ENCODE measurements around the gene TFCP2. TPM values are rescaled to one million over a fixed set of nuclear protein-coding genes. Genes with fewer than 3 reads are reported as not detected.

Gene TFCP2
- total RNA-seq, 2 experiments from 2014 or later: 33.6 to 35.4 TPM

GRCh38 chr12:51051787-51052186 is 121.1 kb downstream of the TFCP2 start:
- POLR2A ChIA-PET: no interaction called here
- Mint-ChIP-seq H3K27me3 (no peaks in the 10 kb centered on the region), H3K4me1 (peaks cover 24% of the 10 kb centered on the region), H3K27ac (peak overlapping the region; percentile 1), H3K4me3 (no peak overlapping the region), H3K36me3 (peaks cover 12% of the 10 kb centered on the region), H3K9me3 (no peaks in the 10 kb centered on the region)
- ATAC-seq (ENCODE audit: low read depth) (no peak), DNase-seq (no peak)

- Mint-ChIP-seq H3K9me3 (no peaks in the 10 kb centered on the region), H3K27me3 (no peaks in the 10 kb centered on the region), H3K36me3 (peaks cover 10% of the 10 kb centered on the region), H3K4me1 (peaks cover 27% of the 10 kb centered on the region), H3K4me3 (peak overlapping the region; percentile 97), H3K27ac (peak overlapping the region; percentile 90)
- ATAC-seq (ENCODE audit: low read depth) (no peak), DNase-seq (no peak)
- POLR2A ChIA-PET: interaction anchor here (1.1 kb wide), 1 partner anchor 7 kb away, joined by 3 read pairs; no protein-coding TSS in a partner anchor
Measured at GRCh38 chr12:51049525-51049924, 123.4 kb downstream of the TFCP2 start.

GRCh38 chr12:51048661-51049251 is 124.2 kb downstream of the TFCP2 start:
- H3K9me3 Mint-ChIP-seq: no peaks in the 10 kb centered on the region
- H3K4me1 Mint-ChIP-seq: peaks cover 27% of the 10 kb centered on the region
- POLR2A ChIA-PET: interaction anchor here (0.7 to 1.3 kb wide), 6 partner anchors 8 to 181 kb away, joined by 3 to 6 read pairs (median 4); partner anchors contain the start of genes CSRNP2, POU6F1 and SLC11A2
- no peaks in the 10 kb centered on the region for H3K27me3 Mint-ChIP-seq
- DNase-seq: no peak
- H3K27ac Mint-ChIP-seq: peak overlapping the region; percentile 90
- peaks cover 10% of the 10 kb centered on the region for H3K36me3 Mint-ChIP-seq
- H3K4me3 Mint-ChIP-seq: peak overlapping the region; percentile 97
- no peak for ATAC-seq (ENCODE audit: low read depth)

- ATAC-seq (ENCODE audit: low read depth): peak; percentile 98
- Mint-ChIP-seq H3K4me3 (peak within 1 kb of the TSS; percentile 97), H3K9me3 (no peaks in the 10 kb centered on the region), H3K4me1 (peaks cover 27% of the 10 kb centered on the region), H3K27me3 (no peaks in the 10 kb centered on the region), H3K27ac (peak within 1 kb of the TSS; percentile 90), H3K36me3 (peaks cover 6% of the 10 kb centered on the region)
- peak; percentile 92 for DNase-seq
- POLR2A ChIA-PET: interaction anchor here (0.9 to 2.0 kb wide), 6 partner anchors 21 to 191 kb away, joined by 3 to 7 read pairs (median 5); partner anchors contain the start of genes CSRNP2, DAZAP2, POU6F1 and SLC11A2
Measured at GRCh38 chr12:51047655-51048540, 125.0 kb downstream of the TFCP2 start, which contains the start of gene LETMD1. TSS of gene LETMD1 (plus strand) at chr12:51048327. CDS start at chr12:51048357, 30 bp downstream.

Other genes starting within 250 kb of the TFCP2 start
- not detected for gene HIGD1C, start 220.6 kb downstream of the TFCP2 start, total RNA-seq
- 10 to 100 TPM; 40.9 to 44.0 TPM for gene SLC11A2, start 146.8 kb downstream of the TFCP2 start, total RNA-seq
- 10 to 100 TPM; 80.0 to 82.3 TPM for gene LETMD1, start 124.8 kb downstream of the TFCP2 start, total RNA-seq
- 10 to 100 TPM; 20.0 to 24.4 TPM for gene CSRNP2, start 89.5 kb downstream of the TFCP2 start, total RNA-seq
- gene POU6F1, start 44.9 kb upstream of the TFCP2 start, total RNA-seq: 10 to 100 TPM; 20.6 to 21.8 TPM
- 100 to 1,000 TPM; 237 to 249 TPM for gene DAZAP2, start 65.7 kb upstream of the TFCP2 start, total RNA-seq
- gene SMAGP, start 97.3 kb upstream of the TFCP2 start, total RNA-seq: 1 to 10 TPM; 4.1 to 5.6 TPM
- gene BIN2, start 151.0 kb upstream of the TFCP2 start, total RNA-seq: 100 to 1,000 TPM; 161 to 164 TPM
- not detected for gene CELA1, start 173.5 kb upstream of the TFCP2 start, total RNA-seq
- gene GALNT6, start 218.3 kb upstream of the TFCP2 start, total RNA-seq: 10 to 100 TPM; 30.0 to 31.0 TPM